Heart right ventricle (tissue), 16 donors: ENCODE data around the gene TP63. TPM values are rescaled to one million over a fixed set of nuclear protein-coding genes. Genes with fewer than 3 reads are reported as not detected.

Experiments
- ATAC-seq, 8 donors: fragments of 200-7000 bp; cut with Tn5 transposase; one replicate each; pipeline ENCODE4 v1.9.1; 2020; ENCODE audit warnings: mild to moderate bottlenecking in 8 of 8, moderate library complexity in 8 of 8, moderate number of reproducible peaks in 1 of 8
- DNase-seq, 2 donors: peaks; one replicate each; pipeline ENCODE4 v3.0.0-alpha.2; 2020
- H3K27ac ChIP-seq, 10 donors: fragments of 200-600 bp; sonication (generic) in 2 of 10; one replicate each; pipeline versions ENCODE4 v1.5.0 to v1.8.0; 2020 to 2022; ENCODE audit warnings: mild to moderate bottlenecking in 3 of 10
- H3K27me3 ChIP-seq, 7 donors: fragments of 200-600 bp; one replicate each; pipeline ENCODE4 v1.8.0; 2021 to 2022; ENCODE audit warnings: mild to moderate bottlenecking in 2 of 7
- H3K36me3 ChIP-seq, 9 donors: fragments of 200-600 bp; sonication (generic) in 1 of 9; one replicate each; pipeline versions ENCODE4 v1.5.0 to v1.8.0; 2020 to 2022; ENCODE audit warnings: mild to moderate bottlenecking in 2 of 9
- H3K4me1 ChIP-seq, 9 donors: fragments of 200-600 bp; sonication (generic) in 1 of 9; one replicate each; pipeline versions ENCODE4 v1.5.0 to v1.8.0; 2020 to 2022; ENCODE audit warnings: mild to moderate bottlenecking in 4 of 9
- H3K4me3 ChIP-seq, 10 donors: fragments of 200-600 bp; sonication (generic) in 2 of 10; one replicate each; pipeline versions ENCODE4 v1.5.0 to v1.8.0; 2020 to 2022; ENCODE audit warnings: mild to moderate bottlenecking in 7 of 10, moderate library complexity in 2 of 10
- H3K9me3 ChIP-seq, 11 donors: fragments of 200-600 bp in 10 of 11; sonication (generic) in 2 of 11; one replicate each; pipeline versions ENCODE4 v1.5.0 to v1.8.0; 2013 to 2022; ENCODE audit warnings: mild to moderate bottlenecking in 2 of 11, control low read depth in 1 of 11, moderate library complexity in 1 of 11
- CTCF ChIP-seq, 9 donors: fragments of 200-600 bp; sonication (generic) in 2 of 9; IDR thresholded peaks; one replicate each; pipeline versions ENCODE4 v1.5.0 to v1.8.0; 2021 to 2022; ENCODE audit warnings: antibody characterized with exemption in 9 of 9, mild to moderate bottlenecking in 5 of 9, moderate library complexity in 1 of 9
- WGBS, 2 donors: extraction: QIAGEN DNeasy Blood & Tissue Kit; methylation state at CpG; one replicate each; pipeline ENCODE4 v1.1.7; 2013; ENCODE audit warnings: inconsistent platforms in 1 of 2; 5-methylcytosine and 5-hydroxymethylcytosine counted together
- intact Hi-C, 10 donors: fragments of 100-400 bp; cut with DNase I; formaldehyde crosslinking; loops; one replicate each; pipeline versions ENCODE4 v1.11.1 to v1.14.2; 2022
- polyA plus RNA-seq, 2 donors: library from polyadenylated mRNA; stranded (reverse); fragments of 200-250 nt; gene quantifications; one replicate each; pipeline ENCODE4 v1.2.3, GENCODE V29; 2013
- total RNA-seq, 10 donors: library from RNA; stranded (reverse); fragmentation: NEBNext Ultra II Directional in 3 of 10; extraction: Animal tissue kit (Norgen Biotek cat#: 25700) in 3 of 10; gene quantifications; one replicate each; pipeline versions ENCODE4 v1.2.1 to v1.2.4, GENCODE V29; 2021 to 2023
- donor health status: Arrhythmogenic right ventricular cardiomyopathy.
- donor health status: ischemic (EF 13 %, LVEDD 7.1; RV severe dilation, severe dysfunction).
- donor health status: healthy with polysubstance abuse.
- donor health status: DM: no; HTN: yes; CAD: no.
- donor health status: DM: no; HTN: no; CAD: no.
- donor health status: ischemic (EF 25% LVEDD 6.9; RV normal size, moderate dysfunction).
- donor health status: ischemic (EF 25% LVEDD 5.7; RV mildly dilated, moderate dysfunction).
- donor health status: healthy.
- donor health status: DM: yes; HTN: yes; CAD: no.
- donor health status: Ischemic cardiomyopathy.
- donor health status: ischemic (EF 35%, LVEDD 5.7; RV mildly dilated, moderate dysfunction).
- donor health status: nonischemic (EF 11% LVEDD 7.7; RV severe dilation, severe dysfunction).
- donor health status: DM: yes; HTN: yes; CAD: no.
- donor health status: PGD.
- donor health status: ischemic (EF 29% LVEDD 5.4; RV normal size, mild dysfunction).
- donor health status: nonischemic (EF 23%, LVEDD 6.1; RV moderate dilation, normal function).

The TP63 gene
- total and polyA plus RNA-seq, 12 donors = 0.07 to 1.5 (median 0.49) TPM

- DNase-seq (no peak), ATAC-seq (no peak)
- Histone ChIP-seq H3K4me3 (no peak overlapping the region), H3K9me3 (peaks cover 0 to 20% (median 0%) of the 10 kb centered on the region in 11 donors), H3K27ac (no peak overlapping the region), H3K36me3 (no peaks in the 10 kb centered on the region), H3K27me3 (no peaks in the 10 kb centered on the region), H3K4me1 (no peaks in the 10 kb centered on the region)
- no peak for TF ChIP-seq CTCF (IDR thresholded peaks at IDR 0.05)
- intact Hi-C loops = no loop called here
- whole genome bisulfite sequencing, 2 donors = 67 to 78% methylated on average over 7 of the region's 7 CpGs
Observed at GRCh38 chr3:189937302-189938127, 306.3 kb downstream of the TP63 start.

- H3K27me3 ChIP-seq = peaks cover 0 to 10% (median 0%) of the 10 kb centered on the region in 7 donors
- H3K4me3 ChIP-seq = no peak overlapping the region
- intact Hi-C loops = loop anchor here in 1 of 10 donors (5.0 kb wide), 1 partner anchor 664 kb away; no protein-coding TSS in a partner anchor
- no peak overlapping the region for H3K27ac ChIP-seq
- no peaks in the 10 kb centered on the region for H3K36me3 ChIP-seq
- H3K9me3 ChIP-seq = peaks cover 0 to 19% (median 0%) of the 10 kb centered on the region in 11 donors
- TF ChIP-seq CTCF (IDR thresholded peaks at IDR 0.05) = no peak
- no peaks in the 10 kb centered on the region for H3K4me1 ChIP-seq
- WGBS, 2 donors = 82 to 84% methylated on average over 5 of the region's 5 CpGs
- DNase-seq (no peak), ATAC-seq (no peak)
Observed at GRCh38 chr3:189941125-189941524, 309.9 kb downstream of the TP63 start.

GRCh38 chr3:189941679-189942078 lies 310.5 kb downstream of the TP63 start:
- Histone ChIP-seq H3K4me3 (no peak overlapping the region), H3K27ac (no peak overlapping the region), H3K4me1 (no peaks in the 10 kb centered on the region), H3K9me3 (peaks cover 0 to 13% (median 0%) of the 10 kb centered on the region in 11 donors), H3K27me3 (peaks cover 0 to 13% (median 0%) of the 10 kb centered on the region in 7 donors), H3K36me3 (no peaks in the 10 kb centered on the region)
- ATAC-seq (no peak), DNase-seq (no peak)
- WGBS, 2 donors = 65 to 81% methylated on average over 2 of the region's 2 CpGs
- TF ChIP-seq CTCF (IDR thresholded peaks at IDR 0.05) = no peak
- intact Hi-C loops = loop anchor here in 1 of 10 donors (5.0 kb wide), 1 partner anchor 664 kb away; no protein-coding TSS in a partner anchor

GRCh38 chr3:189942948-189943347 lies 311.8 kb downstream of the TP63 start:
- ATAC-seq (no peak), DNase-seq (no peak)
- Histone ChIP-seq H3K9me3 (peaks cover 0 to under 1% (median 0%) of the 10 kb centered on the region in 11 donors), H3K4me1 (no peaks in the 10 kb centered on the region), H3K4me3 (no peak overlapping the region), H3K27me3 (peaks cover 0 to 21% (median 0%) of the 10 kb centered on the region in 7 donors), H3K27ac (no peak overlapping the region), H3K36me3 (no peaks in the 10 kb centered on the region)
- intact Hi-C loops = loop anchor here in 1 of 10 donors (5.0 kb wide), 1 partner anchor 666 kb away; no protein-coding TSS in a partner anchor
- WGBS, 2 donors = 82 to 84% methylated on average over 3 of the region's 3 CpGs
- no peak for TF ChIP-seq CTCF (IDR thresholded peaks at IDR 0.05)
